Hepatocyte (in vitro differentiated cells): Measurements from ENCODE around the gene LSM5.

Experiments
- EZH2phosphoT487 ChIP-seq: fragments of 200-600 bp; sonication (generic); IDR thresholded peaks from one replicate; pipeline ENCODE4 v1.6.1; 2018; ENCODE audit warnings: antibody characterized with exemption, mild to moderate bottlenecking, low read depth, moderate library complexity; ENCODE audit not compliant: unreplicated experiment, severe bottlenecking
- TF ChIP-seq, protein P1 (sequence below): fragments of 200-600 bp; sonication (generic); IDR thresholded peaks from 2 replicates; pipeline ENCODE4 v1.5.1; 2016; ENCODE audit warnings: antibody characterized with exemption, mild to moderate bottlenecking; ENCODE audit not compliant: poor library complexity

DNA sequence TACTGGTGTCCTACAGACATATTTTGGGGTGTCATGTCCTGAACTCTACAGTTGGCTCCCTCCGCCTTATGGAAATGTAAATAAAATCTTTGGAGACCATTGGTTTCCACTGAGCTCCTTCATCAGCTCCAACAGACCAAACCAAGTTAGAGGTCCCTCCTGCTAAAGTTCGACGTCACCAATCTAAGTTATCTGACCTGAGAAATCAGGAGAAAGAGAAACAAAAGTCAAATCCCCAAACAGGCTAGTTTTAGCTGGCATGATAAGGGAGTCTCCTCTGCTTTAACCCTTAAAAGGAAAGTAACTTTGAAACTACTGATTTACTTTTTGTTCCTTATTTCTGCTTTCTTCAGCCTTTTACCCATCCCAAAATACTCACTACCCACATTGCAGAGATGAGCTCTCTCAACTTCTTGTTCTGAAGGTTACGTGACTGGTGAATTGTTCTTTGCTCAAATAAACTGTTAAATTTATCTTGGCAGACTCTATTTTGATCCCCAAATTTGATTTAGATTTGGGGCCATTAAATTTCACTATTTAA, 45.1 kb upstream of the LSM5 start:
- TF ChIP-seq, protein P1, sequence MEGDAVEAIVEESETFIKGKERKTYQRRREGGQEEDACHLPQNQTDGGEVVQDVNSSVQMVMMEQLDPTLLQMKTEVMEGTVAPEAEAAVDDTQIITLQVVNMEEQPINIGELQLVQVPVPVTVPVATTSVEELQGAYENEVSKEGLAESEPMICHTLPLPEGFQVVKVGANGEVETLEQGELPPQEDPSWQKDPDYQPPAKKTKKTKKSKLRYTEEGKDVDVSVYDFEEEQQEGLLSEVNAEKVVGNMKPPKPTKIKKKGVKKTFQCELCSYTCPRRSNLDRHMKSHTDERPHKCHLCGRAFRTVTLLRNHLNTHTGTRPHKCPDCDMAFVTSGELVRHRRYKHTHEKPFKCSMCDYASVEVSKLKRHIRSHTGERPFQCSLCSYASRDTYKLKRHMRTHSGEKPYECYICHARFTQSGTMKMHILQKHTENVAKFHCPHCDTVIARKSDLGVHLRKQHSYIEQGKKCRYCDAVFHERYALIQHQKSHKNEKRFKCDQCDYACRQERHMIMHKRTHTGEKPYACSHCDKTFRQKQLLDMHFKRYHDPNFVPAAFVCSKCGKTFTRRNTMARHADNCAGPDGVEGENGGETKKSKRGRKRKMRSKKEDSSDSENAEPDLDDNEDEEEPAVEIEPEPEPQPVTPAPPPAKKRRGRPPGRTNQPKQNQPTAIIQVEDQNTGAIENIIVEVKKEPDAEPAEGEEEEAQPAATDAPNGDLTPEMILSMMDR: no peak
- no peak for TF ChIP-seq EZH2phosphoT487
